GM12892 (cell line): ENCODE data around the gene PARP3.

Experiments
- POLR2A ChIP-seq: IDR thresholded peaks from 2 replicates; pipeline ENCODE4 v1.6.1; 2011; ENCODE audit warnings: low read depth, low read length, control low read depth
- POLR2AphosphoS5 ChIP-seq: IDR thresholded peaks from 2 replicates; pipeline ENCODE4 v1.6.1; 2011; ENCODE audit warnings: low read depth, low read length, control low read depth
- TAF1 ChIP-seq: IDR thresholded peaks from 2 replicates; pipeline ENCODE4 v1.6.1; 2011; ENCODE audit warnings: low read depth, mild to moderate bottlenecking, control low read depth, low read length, borderline replicate concordance

GRCh38 chr3:51933471-51934138, 8.6 kb upstream of the PARP3 start:
- TF ChIP-seq POLR2A: no peak
- TF ChIP-seq POLR2AphosphoS5: no peak
- TF ChIP-seq TAF1: no peak
